Muscle of leg (tissue), 11 donors: ENCODE results near the gene ZNF317. TPM values are rescaled to one million over a fixed set of nuclear protein-coding genes. Genes with fewer than 3 reads are reported as not detected.
A peak's percentile ranks its signal among the peaks of the same experiment; 100 is the strongest.

Experiments
- DNase-seq: peaks from one replicate; pipeline ENCODE4 v3.0.0; 2013
- H3K27ac ChIP-seq: one replicate; pipeline ENCODE4 v1.5.1; 2013; ENCODE audit warnings: mild to moderate bottlenecking, low read length, control low read depth
- H3K27me3 ChIP-seq: one replicate; pipeline ENCODE4 v1.6.1; 2013; ENCODE audit warnings: low read length; ENCODE audit not compliant: control insufficient read depth, insufficient read depth
- H3K36me3 ChIP-seq: one replicate; pipeline ENCODE4 v1.6.1; 2013; ENCODE audit warnings: low read length; ENCODE audit not compliant: control insufficient read depth, insufficient read depth
- H3K4me1 ChIP-seq: one replicate; pipeline ENCODE4 v1.6.1; 2013; ENCODE audit warnings: low read length; ENCODE audit not compliant: control insufficient read depth, insufficient read depth
- H3K4me3 ChIP-seq: one replicate; pipeline ENCODE4 v1.5.1; 2013; ENCODE audit warnings: low read length, control low read depth
- H3K9me3 ChIP-seq: replicated peaks from 2 replicates; pipeline ENCODE4 v1.6.1; 2013; ENCODE audit warnings: low read depth, low read length; ENCODE audit not compliant: control insufficient read depth
- WGBS: methylation state at CpG from one replicate; pipeline ENCODE4 v1.1.5; 2013; ENCODE audit warnings: missing lambda C conversion rate; ENCODE audit not compliant: insufficient coverage; 5-methylcytosine and 5-hydroxymethylcytosine counted together
- polyA plus RNA-seq, 8 donors: library from polyadenylated mRNA; unstranded; fragments of 120-200 nt; gene quantifications; one replicate each; pipeline versions ENCODE4 v1.2.1 to v1.2.3, GENCODE V29; 2013; ENCODE audit warnings: inconsistent platforms in 1 of 8, low replicate concordance in 1 of 8; ENCODE audit not compliant: insufficient read length in 8 of 8, insufficient read depth in 1 of 8
- total RNA-seq: library from RNA; stranded (reverse); fragments of 120-200 nt; gene quantifications from one replicate; pipeline ENCODE4 v1.2.4, GENCODE V29; 2013

ZNF317 gene
- total and polyA plus RNA-seq, 9 donors, result 18.2 to 23.6 (median 19.3) TPM

DNA sequence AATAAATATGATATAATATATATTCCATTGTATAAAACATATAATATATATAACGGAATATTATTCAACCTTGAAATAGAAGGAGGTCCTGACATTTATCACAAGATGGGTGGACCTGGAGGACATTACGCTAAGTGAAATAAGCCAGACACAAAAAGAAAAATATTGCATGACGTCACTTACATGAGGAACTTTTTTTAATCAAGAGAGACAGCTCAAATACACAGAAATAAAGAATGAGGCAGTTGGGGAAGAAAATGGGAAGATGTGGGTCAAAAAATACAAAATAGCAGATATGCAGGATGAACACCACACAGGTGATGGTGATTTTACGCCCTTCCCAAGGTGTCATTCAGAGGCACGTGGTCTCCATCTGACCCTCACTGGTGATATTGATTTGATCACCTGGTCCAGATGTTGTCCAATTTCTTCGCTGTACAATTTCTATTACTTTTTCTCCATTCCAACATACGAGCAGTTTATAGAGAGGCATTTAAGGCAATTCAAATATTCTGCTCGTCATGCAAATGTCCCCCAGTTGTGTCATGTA is 513 bp upstream of the ZNF317 start:
- H3K27ac ChIP-seq, result no peak overlapping the region
- H3K36me3 ChIP-seq, result no peaks in the 10 kb centered on the region
- WGBS, result 50% methylated on average over 2 of the region's 8 CpGs
- H3K4me1 ChIP-seq, result peaks cover 3% of the 10 kb centered on the region
- no peak for DNase-seq
- H3K4me3 ChIP-seq, result peak overlapping the region; percentile 92
- no peaks in the 10 kb centered on the region for H3K27me3 ChIP-seq
- peaks cover 16% of the 10 kb centered on the region for H3K9me3 ChIP-seq

DNA sequence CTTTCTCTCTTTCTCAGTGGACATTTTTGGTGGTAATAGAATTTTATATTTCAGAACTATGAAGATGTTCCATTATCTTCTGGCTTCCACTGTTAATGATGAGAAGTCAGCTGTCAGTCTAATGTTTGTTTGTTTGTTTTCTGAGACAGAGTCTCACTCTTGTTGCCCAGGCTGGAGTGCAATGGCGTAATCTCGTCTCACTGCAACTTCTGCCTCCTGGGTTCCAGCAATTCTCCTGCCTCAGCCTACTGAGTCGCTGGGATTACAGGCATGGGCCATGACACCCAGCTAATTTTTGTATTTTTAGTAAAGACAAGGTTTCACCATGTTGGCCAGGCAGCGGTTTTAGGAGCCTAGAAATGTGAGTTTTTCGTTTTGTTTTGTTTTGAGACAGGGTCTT is 4.7 kb downstream of the ZNF317 start:
- Histone ChIP-seq H3K4me3 (no peak overlapping the region), H3K36me3 (peaks cover 15% of the 10 kb centered on the region), H3K27me3 (no peaks in the 10 kb centered on the region), H3K4me1 (no peaks in the 10 kb centered on the region), H3K27ac (no peak overlapping the region), H3K9me3 (peaks cover 50% of the 10 kb centered on the region)
- WGBS, result 100% methylated on average over 4 of the region's 5 CpGs
- no peak for DNase-seq

DNA sequence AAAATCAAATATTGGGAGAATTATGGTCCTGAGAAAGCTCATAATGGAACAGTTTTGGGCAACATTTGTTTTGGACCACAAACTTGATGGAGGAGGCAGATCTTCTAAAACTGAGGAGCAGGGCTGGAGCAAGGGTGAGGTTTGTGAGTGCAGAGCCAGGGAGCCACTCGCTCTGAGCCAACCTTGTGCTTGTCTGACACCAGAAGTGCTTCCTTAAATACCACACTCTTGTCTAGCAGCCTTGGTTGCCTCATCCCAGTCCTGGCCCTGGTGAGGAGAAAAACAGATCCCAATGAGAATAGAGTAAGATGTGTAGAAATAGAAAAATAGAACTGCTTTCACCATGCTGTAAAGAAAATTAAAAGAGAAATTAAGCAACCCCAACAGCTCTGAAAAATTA is 6.7 kb downstream of the ZNF317 start:
- H3K4me3 ChIP-seq, result no peak overlapping the region
- no CpG with 5 or more reads among the region's 1 CpG for WGBS
- no peaks in the 10 kb centered on the region for H3K27me3 ChIP-seq
- H3K9me3 ChIP-seq, result peaks cover 60% of the 10 kb centered on the region
- H3K27ac ChIP-seq, result no peak overlapping the region
- H3K36me3 ChIP-seq, result peaks cover 15% of the 10 kb centered on the region
- no peak for DNase-seq
- H3K4me1 ChIP-seq, result no peaks in the 10 kb centered on the region

DNA sequence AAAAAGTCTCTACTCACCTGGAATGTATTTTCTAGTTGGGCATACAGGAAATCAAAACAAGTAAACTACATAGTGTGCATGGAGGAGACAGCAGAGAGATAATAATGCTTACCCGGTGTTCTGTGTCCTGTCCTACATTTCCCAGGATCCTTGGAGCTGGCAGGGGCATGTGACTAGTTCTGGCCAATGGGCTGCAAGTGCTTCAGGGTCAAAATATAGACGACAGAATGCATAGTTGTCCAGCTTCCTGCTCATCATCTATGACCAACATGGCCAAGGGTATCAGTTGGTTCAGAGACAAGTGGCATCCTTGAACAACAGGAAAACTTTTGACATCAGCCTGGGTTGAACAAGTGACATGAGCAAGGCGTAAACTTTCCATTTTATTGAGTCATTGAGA is 8.5 kb downstream of the ZNF317 start:
- no peak overlapping the region for H3K4me3 ChIP-seq
- H3K36me3 ChIP-seq, result peaks cover 24% of the 10 kb centered on the region
- no peak overlapping the region for H3K27ac ChIP-seq
- no peaks in the 10 kb centered on the region for H3K27me3 ChIP-seq
- DNase-seq, result no peak
- no peaks in the 10 kb centered on the region for H3K4me1 ChIP-seq
- WGBS, result 86% methylated on average over 2 of the region's 3 CpGs
- H3K9me3 ChIP-seq, result peaks cover 66% of the 10 kb centered on the region

DNA sequence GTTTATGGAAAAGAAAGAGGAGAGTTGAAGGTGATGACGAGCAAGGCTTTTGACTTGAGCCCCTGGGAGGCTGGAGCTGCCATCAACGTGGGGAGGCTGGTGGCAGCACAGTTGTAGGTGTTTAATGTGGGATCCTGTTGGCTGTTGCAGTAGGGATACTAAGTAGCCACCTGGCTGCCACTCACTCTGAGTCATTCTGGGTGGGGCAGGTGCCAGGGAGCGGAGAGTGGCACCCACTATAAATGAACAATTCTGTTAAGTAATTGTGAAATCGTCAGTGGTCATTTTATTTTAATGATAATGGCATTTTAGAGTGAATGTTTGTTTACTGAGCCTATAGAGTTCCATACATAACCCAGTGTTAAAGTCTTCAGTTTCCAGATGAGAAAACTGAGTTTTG is 9.8 kb downstream of the ZNF317 start:
- Histone ChIP-seq H3K27ac (no peak overlapping the region), H3K27me3 (no peaks in the 10 kb centered on the region), H3K36me3 (peaks cover 26% of the 10 kb centered on the region), H3K4me1 (no peaks in the 10 kb centered on the region), H3K9me3 (peaks cover 68% of the 10 kb centered on the region), H3K4me3 (no peak overlapping the region)
- DNase-seq, result no peak
- 100% methylated on average over 2 of the region's 4 CpGs for WGBS

DNA sequence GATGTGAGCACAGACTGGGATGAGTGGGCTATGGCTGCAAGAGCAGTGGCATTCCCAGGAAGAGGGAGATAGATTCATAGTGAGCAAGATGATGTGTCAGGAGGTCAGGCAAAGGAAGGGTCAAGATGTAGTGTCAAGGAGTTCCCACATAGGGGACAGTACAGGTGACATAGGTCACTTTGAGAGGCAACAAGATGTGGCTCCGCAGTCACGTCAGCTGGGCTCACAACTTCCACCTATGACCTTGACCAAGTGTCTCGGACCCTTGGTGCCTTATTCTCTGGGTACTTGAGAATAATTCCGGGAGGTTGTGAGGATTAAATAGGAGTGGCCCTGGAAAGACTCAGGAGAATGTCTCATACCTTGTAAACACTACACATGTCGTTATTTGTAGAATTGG is 10.5 kb downstream of the ZNF317 start:
- WGBS, result no CpG with 5 or more reads among the region's 5 CpGs
- Histone ChIP-seq H3K27me3 (no peaks in the 10 kb centered on the region), H3K4me1 (no peaks in the 10 kb centered on the region), H3K9me3 (peaks cover 68% of the 10 kb centered on the region), H3K4me3 (no peak overlapping the region), H3K36me3 (peaks cover 30% of the 10 kb centered on the region), H3K27ac (no peak overlapping the region)
- no peak for DNase-seq

DNA sequence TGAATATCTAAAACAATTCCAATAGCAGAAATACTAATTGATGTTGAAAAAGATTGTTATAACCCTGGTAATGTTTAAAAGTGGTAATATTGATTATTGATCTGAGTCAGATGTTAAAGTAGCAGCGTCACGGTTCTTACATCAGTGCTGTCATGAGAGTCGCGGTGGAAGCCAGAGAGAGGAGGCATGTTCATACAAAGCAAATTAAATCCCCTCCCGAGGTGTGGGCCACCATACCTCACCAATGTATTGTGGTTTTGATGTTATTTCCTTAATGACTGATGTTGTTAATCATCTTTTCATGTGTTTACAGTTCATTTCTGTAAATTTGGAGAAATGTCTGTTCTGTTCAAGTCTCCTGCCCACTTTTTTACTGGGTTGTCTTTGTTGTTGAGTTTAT is 11.2 kb downstream of the ZNF317 start:
- Histone ChIP-seq H3K4me1 (no peaks in the 10 kb centered on the region), H3K36me3 (peaks cover 37% of the 10 kb centered on the region), H3K27ac (no peak overlapping the region), H3K9me3 (peaks cover 74% of the 10 kb centered on the region), H3K27me3 (no peaks in the 10 kb centered on the region), H3K4me3 (no peak overlapping the region)
- no peak for DNase-seq
- WGBS, result no CpG with 5 or more reads among the region's 5 CpGs

DNA sequence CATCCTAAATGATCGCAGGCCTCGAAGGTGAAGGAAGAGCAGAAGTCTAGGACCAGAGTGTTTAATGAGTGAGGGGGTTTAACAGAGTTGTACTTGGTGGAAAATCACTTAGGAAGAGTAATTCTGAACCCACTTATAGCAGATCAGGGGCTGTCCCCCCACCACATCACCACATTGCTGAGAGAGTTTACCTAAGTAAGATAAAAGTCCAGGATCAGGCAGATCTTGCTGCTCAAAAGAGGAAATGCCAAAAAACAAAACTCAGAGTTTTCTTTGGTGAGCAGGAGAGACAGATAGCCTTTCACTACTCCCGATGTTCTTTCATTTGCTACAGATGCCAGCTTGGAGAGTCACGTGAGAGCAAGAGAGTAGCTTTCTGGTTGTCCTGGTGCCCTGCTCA is 15.4 kb downstream of the ZNF317 start:
- Histone ChIP-seq H3K36me3 (peaks cover 64% of the 10 kb centered on the region), H3K4me1 (no peaks in the 10 kb centered on the region), H3K27me3 (no peaks in the 10 kb centered on the region), H3K9me3 (peaks cover 81% of the 10 kb centered on the region), H3K27ac (no peak overlapping the region), H3K4me3 (no peak overlapping the region)
- DNase-seq, result no peak
- WGBS, result 100% methylated on average over 2 of the region's 4 CpGs

DNA sequence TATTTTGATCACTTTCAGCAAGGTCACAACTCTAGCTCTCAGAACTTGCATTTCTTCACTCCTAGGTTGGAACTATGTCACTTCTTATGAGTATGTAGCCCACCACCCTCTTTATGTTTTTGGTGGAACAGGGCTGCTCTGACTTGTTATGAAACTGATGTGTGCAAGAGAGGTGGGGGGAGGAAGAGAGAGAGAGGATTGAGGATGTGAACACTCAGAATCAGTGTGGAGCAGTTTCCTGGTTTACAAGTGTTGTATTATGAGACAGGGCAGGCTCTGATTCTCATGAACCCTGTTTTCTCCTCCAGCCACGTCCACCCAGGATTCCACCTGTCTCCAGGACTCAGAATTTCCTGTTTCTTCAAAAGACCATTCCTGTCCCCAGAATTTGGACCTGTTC is 16.1 kb downstream of the ZNF317 start:
- Histone ChIP-seq H3K27me3 (no peaks in the 10 kb centered on the region), H3K9me3 (peaks cover 83% of the 10 kb centered on the region)
- 100% methylated on average over 1 of the region's 1 CpG for whole genome bisulfite sequencing

DNA sequence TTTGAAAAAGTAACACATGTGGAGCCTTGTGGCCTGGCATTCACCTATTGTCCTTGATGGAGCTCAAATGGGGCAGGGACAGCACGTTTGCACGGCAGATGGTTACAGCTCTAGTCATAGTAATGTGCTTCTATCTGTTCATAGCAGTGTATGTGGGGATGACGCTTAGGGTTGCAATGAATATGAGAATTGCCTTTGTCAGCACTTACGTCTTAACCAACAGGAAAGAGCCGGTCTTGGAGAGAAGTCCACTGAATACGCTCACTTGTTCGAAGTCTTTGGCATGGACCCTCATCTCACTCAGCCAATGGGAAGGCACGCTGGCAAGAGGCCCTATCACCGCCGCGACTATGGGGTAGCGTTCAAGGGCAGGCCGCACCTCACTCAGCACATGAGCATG is 19.7 kb downstream of the ZNF317 start:
- Histone ChIP-seq H3K27ac (no peak overlapping the region), H3K36me3 (peaks cover 90% of the 10 kb centered on the region), H3K9me3 (peaks cover 78% of the 10 kb centered on the region), H3K4me1 (no peaks in the 10 kb centered on the region), H3K4me3 (no peak overlapping the region), H3K27me3 (no peaks in the 10 kb centered on the region)
- 98% methylated on average over 13 of the region's 13 CpGs for WGBS
- DNase-seq, result no peak

More for the DNA sequence above, 16.1 kb downstream of the ZNF317 start:
- Histone ChIP-seq H3K27ac (no peak overlapping the region), H3K4me1 (no peaks in the 10 kb centered on the region), H3K4me3 (no peak overlapping the region), H3K36me3 (peaks cover 71% of the 10 kb centered on the region)
- DNase-seq, result no peak

DNA sequence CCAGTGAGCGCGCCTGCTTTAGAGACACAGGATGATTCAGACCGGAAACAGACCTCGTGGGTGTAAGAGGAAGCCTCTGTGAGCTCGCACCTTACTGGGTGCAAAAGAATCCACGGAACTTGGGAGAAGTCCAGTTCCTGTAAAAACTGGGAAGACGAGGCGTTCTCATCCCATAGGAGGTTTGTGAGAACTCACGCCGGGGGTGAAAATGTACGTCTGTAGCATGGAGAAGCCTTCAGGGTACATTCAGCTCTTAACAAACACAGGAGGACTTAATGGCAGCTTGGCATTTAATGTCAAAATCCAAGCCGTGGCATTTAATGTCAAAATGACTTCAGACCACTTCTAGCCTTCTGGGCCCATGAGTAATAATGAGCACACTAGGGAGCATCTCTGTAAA is 21.2 kb downstream of the ZNF317 start:
- H3K9me3 ChIP-seq, result peaks cover 64% of the 10 kb centered on the region
- 96% methylated on average over 12 of the region's 12 CpGs for WGBS
- no peak for DNase-seq
- H3K4me1 ChIP-seq, result no peaks in the 10 kb centered on the region
- H3K4me3 ChIP-seq, result no peak overlapping the region
- no peaks in the 10 kb centered on the region for H3K27me3 ChIP-seq
- H3K27ac ChIP-seq, result no peak overlapping the region
- H3K36me3 ChIP-seq, result peaks cover 85% of the 10 kb centered on the region
